ENCODE results near the gene SPON1.
"Not testable (repeated sequence)": the region's sequence is repeated elsewhere in the genome, so short reads cannot be mapped to it uniquely, and the experiment has no call there.

The SPON1 gene

GRCh38 chr11:13962562-13963168 is at the start of gene SPON1:
Gene SPON1, plus strand, starts transcription at chr11:13962723. Its CDS starts 182 bp downstream, at chr11:13962905.
- DNase-seq (ENCODE audit: low spot score), result no peak

- DNase-seq (ENCODE audit: low spot score), result no peak
These were observed 45.3 kb upstream of the SPON1 start for GRCh38 chr11:13917264-13917663.

GRCh38 chr11:13917904-13918303 is 44.6 kb upstream of the SPON1 start:
- DNase-seq (ENCODE audit: low spot score), result no peak

- no peak for DNase-seq (ENCODE audit: low spot score)
These were observed 41.8 kb upstream of the SPON1 start for GRCh38 chr11:13920756-13921155.

- no peak for DNase-seq (ENCODE audit: low spot score)
These were observed 41.0 kb upstream of the SPON1 start for GRCh38 chr11:13921545-13921944.

GRCh38 chr11:13923182-13923581 is 39.3 kb upstream of the SPON1 start:
- no peak for DNase-seq (ENCODE audit: low spot score)

- no peak for DNase-seq (ENCODE audit: low spot score)
These were observed 38.5 kb upstream of the SPON1 start for GRCh38 chr11:13923716-13924650.

- DNase-seq (ENCODE audit: low spot score), result no peak
These were observed 37.7 kb upstream of the SPON1 start for GRCh38 chr11:13924801-13925327.

GRCh38 chr11:13926366-13926765 is 36.2 kb upstream of the SPON1 start:
- DNase-seq (ENCODE audit: low spot score), result not testable (repeated sequence)

- DNase-seq (ENCODE audit: low spot score), result no peak
These were observed 35.5 kb upstream of the SPON1 start for GRCh38 chr11:13926981-13927380.

- DNase-seq (ENCODE audit: low spot score), result no peak
These were observed 35.0 kb upstream of the SPON1 start for GRCh38 chr11:13927481-13927880.

- no peak for DNase-seq (ENCODE audit: low spot score)
These were observed 33.8 kb upstream of the SPON1 start for GRCh38 chr11:13928566-13929251.

GRCh38 chr11:13929395-13929891 is 33.1 kb upstream of the SPON1 start:
- DNase-seq (ENCODE audit: low spot score), result no peak

- DNase-seq (ENCODE audit: low spot score), result no peak
These were observed 31.2 kb upstream of the SPON1 start for GRCh38 chr11:13931356-13931755.

- DNase-seq (ENCODE audit: low spot score), result not testable (repeated sequence)
These were observed 25.4 kb upstream of the SPON1 start for GRCh38 chr11:13937154-13937553.

- DNase-seq (ENCODE audit: low spot score), result not testable (repeated sequence)
These were observed 23.7 kb upstream of the SPON1 start for GRCh38 chr11:13938829-13939228.

GRCh38 chr11:13939961-13940906 is 22.3 kb upstream of the SPON1 start:
- no peak for DNase-seq (ENCODE audit: low spot score)

GRCh38 chr11:13940907-13941256 is 21.6 kb upstream of the SPON1 start:
- no peak for DNase-seq (ENCODE audit: low spot score)

- DNase-seq (ENCODE audit: low spot score), result no peak
These were observed 20.7 kb upstream of the SPON1 start for GRCh38 chr11:13941775-13942174.

GRCh38 chr11:13942378-13942777 is 20.1 kb upstream of the SPON1 start:
- DNase-seq (ENCODE audit: low spot score), result no peak

GRCh38 chr11:13942971-13943381 is 19.5 kb upstream of the SPON1 start:
- no peak for DNase-seq (ENCODE audit: low spot score)
